NOMO-1 treated with DMSO at 0.1 percent for 48 hours (cell line): ENCODE measurements around the gene CALCB.

Source experiments
- DNase-seq: peaks from one replicate; lab custom pipeline; 2025; ENCODE audit not compliant: unreplicated experiment; lab: John Stamatoyannopoulos, UW

The CALCB gene

GRCh38 chr11:15074206-15075161, 1.1 kb downstream of the CALCB start:
- peak; percentile 57 for DNase-seq

GRCh38 chr11:15075162-15075526, 1.8 kb downstream of the CALCB start:
- DNase-seq, result no peak

- no peak for DNase-seq
These were observed 17.8 kb downstream of the CALCB start for GRCh38 chr11:15091175-15091574.

DNA sequence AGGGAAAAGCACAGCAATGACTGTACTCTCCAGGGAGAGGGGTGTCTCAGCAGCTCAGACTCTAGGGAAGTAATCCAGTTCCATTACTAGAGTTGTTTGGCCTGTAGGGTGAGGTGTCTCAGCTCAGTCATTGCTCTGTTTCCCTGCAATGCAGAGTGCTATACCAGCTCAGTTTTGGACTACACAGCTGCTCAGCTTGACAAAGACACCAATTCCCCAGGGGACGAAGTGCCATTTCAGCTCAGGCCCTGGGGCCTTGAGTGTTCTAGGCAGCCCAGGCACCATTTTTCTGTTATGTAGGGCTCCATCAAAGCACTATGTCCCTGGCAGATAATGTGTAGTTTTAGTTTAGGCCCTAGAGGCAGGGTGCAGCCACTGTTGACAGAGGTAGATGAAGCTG, 18.2 kb downstream of the CALCB start:
- DNase-seq, result no peak

GRCh38 chr11:15093432-15093831, 20.0 kb downstream of the CALCB start:
- DNase-seq, result peak; percentile 23

DNA sequence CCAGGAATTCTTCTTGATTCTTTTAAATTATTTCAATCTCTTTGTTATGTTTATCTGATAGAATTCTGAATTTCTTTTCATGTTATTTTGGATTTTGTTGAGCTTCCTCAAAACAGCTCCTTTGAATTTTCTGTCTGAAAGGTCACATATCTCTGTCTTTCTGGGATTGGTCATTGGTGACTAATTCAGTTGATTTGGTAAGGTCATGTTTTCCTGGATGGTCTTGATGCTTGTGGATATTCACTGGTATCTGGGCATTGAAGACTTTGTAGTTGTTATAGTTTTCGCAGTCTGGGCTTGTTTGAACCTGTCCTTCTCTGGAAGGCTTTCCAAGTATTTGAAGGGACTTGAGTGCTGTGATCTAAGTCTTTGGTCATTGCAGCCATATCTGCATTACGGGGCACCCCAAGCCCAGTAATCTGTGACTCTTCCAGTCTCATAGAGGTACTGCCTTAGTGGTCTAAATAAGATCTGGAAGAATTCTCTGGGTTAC, 22.4 kb downstream of the CALCB start:
- DNase-seq, result no peak

DNA sequence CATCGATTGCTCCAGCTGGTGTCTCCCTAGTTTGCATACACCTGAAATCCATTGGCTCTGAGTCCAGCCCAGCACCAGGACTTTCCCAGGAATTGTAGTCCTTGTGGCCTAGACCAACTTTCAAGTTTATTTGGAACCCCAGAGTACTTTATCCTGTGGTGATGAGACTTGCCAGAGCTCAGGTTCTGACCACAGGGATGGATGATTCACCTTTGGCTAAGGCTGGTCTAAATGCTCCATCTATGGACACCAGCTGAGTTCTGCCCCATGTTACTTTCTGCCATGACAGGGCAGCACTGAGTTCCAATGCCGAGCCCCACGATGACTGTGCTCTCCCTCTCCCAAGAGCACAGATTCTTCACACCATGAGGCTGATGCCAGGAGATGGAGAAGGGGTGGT, 24.0 kb downstream of the CALCB start:
- DNase-seq, result no peak

DNA sequence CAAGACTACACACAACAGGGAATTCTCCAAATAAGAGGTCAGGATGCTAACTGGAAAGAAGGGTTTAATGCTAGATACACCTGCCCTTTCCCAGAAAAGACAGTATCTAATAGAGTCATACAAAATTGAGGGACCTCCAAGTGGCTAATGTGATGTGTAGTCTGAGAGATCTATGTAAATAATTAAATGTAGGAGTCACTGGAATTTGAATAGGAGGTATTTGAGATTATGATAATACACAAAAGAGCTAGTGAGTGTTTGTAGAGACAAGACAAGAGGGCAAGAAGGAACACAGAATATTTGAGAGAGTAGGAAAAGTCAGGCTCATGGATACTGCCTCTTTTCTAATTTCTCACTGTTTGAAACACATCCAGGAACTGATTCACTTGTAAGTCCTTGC, 25.9 kb downstream of the CALCB start:
- no peak for DNase-seq

DNA sequence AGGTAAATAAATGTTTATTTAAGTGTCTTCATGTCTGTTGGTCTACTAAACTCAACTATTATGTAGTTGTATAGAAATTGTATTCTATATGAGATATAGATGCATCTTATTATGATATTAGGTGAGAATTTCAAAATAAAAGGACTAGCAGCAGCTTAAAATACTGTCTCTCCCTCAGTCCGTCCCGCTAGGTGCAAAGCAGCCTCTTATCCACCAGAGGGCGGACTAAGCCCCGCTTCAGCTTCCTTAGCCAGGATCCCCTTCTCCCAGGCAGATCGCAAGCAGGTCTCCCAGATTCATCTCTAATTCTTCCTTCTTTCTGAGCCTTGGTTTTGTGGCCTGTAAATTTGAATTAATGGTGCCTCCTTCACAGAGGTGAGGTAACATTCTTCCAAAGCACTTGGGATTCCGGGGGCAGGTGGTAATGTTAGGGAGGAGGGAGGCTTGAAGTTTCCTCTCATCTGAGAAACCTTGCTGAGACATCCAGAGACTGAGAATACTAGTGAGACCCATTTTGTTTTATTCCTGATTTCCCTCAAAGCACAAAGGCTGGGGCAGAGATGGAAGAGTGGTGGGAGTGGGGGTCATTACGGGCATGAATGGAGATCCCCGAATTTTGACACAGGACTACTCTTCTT, 27.8 kb downstream of the CALCB start:
- peak; percentile 46 for DNase-seq

GRCh38 chr11:15104166-15104565, 30.8 kb downstream of the CALCB start:
- DNase-seq, result no peak

GRCh38 chr11:15106201-15106965, 33.0 kb downstream of the CALCB start:
- no peak for DNase-seq

DNA sequence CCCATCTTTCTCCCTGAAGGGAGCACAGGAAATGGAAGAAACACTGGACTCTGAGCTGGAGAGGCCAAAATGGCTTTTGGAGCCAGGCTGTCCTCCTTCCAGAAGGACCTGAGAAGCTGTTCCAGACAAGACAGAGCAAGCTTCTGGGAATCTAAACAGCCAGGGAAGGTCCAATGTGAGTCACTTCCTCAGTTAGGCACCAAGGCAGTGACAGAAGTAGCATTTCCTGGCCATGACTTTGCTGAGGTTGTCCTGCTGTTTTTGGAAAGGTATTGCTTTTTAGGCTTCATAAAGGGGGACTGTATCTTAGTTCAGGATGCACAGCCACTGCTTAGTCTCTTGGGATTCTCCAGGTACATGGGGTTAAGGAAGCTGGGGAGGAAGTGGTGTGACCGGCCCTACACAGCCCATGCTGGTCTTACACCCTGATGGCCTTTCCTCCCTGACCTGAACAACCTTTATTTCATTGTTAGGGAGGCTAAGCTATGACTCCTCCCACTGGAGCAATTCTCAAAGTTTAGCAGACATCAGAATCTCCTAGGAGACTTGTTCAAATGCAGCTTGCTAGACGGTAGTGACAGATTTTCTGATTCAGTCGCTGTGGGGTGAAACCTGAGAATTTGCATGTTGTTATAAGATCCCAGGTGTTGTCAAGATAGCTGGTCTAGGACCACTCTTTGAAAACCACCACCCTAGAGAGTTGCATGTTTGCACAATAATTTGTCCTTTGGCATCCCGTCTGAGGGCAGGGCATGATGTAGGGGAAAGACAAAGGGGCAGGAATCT, 34.5 kb downstream of the CALCB start:
- DNase-seq, result no peak

DNA sequence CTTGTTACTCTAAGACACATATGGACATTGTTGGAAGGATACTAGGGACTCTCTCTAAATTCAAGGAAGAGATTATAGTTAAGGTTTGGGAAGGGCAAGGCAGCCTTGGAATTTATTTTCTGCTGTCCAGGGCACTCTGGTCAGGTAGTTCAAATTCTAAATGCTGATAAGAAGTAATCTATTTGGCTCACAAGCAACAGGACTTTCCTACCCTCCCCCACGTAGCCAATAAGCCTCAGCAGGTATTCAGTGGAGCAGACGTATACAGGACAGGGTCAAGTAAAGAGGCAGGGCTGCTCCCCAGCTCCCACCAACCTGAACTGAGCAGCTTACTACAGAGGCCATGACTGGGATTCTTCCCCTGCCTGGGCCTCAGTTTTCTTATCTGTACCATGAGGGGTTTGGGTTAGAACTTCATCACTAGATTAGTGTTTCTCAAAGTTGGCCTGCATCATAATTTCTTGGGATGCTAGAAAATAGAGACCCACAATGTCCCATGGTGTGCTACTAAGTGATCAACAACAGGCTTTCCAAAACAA, 35.3 kb downstream of the CALCB start:
- no peak for DNase-seq

GRCh38 chr11:15109602-15110001, 36.2 kb downstream of the CALCB start:
- DNase-seq, result no peak

- DNase-seq, result no peak
These were observed 37.8 kb downstream of the CALCB start for GRCh38 chr11:15111215-15111614.

DNA sequence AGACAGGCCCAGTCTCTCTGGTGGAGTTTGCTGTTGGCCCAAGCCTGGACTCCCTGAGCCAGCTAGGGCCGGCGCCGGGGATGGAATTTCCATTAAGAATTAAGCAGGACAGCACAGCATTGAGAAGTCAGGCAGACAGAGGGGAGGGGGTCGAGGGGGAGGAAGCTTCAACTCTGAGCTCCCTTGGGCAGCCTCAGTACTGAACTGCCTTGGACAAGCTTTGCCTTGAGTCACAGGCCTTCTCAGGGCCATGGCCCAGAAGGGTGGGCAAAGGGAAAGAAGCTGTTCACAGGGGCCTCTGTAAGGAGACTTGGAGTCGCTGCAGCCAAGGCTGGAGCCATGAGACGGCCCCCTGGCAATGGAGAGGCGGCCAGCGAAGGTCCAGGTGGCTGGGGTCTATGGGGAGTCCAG, 38.7 kb downstream of the CALCB start:
- DNase-seq, result no peak

DNA sequence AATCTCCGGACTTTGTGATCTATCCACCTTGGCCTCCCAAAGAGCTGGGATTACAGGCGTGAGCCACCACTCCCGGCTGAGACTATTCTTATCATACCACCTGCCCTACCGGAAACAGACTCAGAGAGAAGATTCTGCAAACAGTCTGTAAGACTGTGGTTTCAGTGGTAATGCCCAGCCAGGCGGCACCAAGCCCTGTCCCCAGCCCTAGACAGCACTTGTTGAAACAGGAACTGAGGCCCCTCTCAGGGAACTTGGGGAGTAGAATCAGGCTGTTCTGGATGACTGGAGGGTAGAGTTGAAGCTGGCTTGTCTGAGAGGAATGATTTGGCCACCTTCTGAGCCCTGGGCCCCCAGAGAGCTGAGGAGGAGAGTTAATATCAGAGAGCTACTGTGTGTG, 40.0 kb downstream of the CALCB start:
- DNase-seq, result peak; percentile 80

GRCh38 chr11:15114501-15115475, 41.4 kb downstream of the CALCB start, which contains the start of gene INSC:
Gene INSC (plus strand): TSS chr11:15114923. CDS start chr11:15149175, 34,252 bp downstream.
- no peak for DNase-seq

DNA sequence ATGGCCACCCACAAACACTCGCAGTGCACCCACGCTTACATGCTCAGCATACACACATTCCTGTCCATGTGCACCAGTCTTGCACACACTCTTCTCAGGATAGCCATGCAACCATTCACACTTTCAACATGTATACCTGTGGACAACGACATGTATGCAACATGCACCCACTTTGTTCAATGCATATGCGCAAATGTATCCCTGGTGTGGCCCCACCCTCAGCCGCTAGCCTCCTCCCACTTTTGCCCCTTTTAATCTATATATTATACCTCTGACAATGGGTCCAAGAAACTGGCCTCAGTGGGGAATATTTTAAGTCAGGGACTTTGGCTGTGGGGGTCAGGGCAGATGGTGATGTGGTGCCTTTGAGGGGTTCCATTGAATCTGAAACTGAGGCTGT, 42.3 kb downstream of the CALCB start:
- no peak for DNase-seq
